Fibroblast of skin of right biceps (primary cell): ENCODE data around the gene ASTL.

Experiments used
- DNase-seq: peaks from one replicate; pipeline ENCODE4 v3.0.0-alpha.2; 2013

The ASTL gene

DNA sequence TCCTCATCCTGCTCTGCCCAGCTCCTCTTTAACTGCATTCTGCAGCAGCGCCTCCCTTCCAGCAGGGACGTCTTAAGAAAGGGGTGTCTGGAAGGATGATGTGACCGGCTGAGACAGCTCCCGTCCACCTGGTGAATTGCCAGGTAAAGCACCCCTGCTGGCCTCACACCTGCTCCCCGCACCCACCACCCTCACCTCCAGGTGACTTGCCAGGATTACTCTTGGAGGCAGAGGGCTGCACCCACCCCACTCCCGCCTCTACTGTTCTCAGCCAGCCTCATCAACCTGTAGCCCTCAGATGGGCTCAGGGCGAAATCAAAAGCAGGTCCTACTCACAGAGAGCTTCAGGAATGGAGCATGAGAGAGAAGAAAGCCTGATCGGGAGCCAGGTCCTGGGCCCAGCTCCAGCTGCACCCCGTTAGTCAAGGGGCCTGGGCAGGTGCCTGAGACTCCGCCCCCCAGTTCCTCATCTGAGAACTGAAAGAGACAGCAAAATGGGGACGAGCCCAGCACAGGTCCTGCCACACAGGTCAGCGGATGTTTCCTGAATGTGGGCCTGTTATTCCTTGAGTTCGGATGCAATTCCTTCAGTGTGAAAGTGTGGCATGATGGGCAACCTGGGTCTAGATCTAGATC lies 27.6 kb downstream of the ASTL start:
- no peak for DNase-seq

DNA sequence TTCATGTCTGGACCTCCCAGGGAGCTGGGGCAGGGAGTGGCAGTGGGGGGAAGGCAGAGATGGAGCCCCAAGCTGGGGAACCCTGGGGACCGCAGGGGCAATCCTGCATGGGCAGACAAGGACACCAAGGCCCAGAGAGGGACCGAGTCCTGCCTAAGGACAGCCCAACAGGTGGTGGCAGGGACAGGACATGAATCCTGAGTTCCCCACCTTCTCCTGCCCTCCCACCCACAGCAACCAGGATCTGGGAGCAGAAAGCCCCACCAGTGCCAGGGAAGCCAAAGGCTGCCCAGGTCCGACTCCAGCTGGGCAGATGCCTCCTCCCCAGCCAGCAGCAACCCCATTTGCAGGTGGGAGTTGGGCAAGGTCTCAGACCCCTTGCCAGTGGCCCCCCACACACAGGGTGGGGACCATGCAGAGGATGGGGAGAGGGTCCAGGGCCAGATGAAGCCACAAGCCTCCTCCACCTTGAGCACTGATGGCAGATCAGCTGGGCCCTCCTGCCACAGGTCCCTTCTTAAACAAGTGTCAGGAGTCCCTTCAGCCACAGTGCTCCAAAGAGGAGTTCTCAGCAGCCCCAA lies 28.3 kb downstream of the ASTL start:
- DNase-seq: no peak

DNA sequence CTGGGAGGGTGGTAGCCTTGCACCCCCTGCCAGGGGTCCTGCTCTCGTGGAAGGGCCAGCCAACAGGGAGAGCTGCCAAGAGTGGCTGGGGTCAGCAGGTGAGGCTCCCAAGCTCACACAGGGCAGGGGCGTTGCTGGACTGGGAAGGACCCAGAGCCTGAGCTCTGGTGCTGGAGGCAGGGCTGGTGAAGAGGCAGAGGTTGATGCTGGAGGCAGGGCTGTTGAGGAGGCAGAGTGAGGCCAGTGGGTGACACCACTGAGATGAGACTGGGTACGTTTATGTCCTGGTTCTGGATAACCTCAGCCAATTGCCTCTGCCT lies 29.0 kb downstream of the ASTL start:
- DNase-seq: no peak

DNA sequence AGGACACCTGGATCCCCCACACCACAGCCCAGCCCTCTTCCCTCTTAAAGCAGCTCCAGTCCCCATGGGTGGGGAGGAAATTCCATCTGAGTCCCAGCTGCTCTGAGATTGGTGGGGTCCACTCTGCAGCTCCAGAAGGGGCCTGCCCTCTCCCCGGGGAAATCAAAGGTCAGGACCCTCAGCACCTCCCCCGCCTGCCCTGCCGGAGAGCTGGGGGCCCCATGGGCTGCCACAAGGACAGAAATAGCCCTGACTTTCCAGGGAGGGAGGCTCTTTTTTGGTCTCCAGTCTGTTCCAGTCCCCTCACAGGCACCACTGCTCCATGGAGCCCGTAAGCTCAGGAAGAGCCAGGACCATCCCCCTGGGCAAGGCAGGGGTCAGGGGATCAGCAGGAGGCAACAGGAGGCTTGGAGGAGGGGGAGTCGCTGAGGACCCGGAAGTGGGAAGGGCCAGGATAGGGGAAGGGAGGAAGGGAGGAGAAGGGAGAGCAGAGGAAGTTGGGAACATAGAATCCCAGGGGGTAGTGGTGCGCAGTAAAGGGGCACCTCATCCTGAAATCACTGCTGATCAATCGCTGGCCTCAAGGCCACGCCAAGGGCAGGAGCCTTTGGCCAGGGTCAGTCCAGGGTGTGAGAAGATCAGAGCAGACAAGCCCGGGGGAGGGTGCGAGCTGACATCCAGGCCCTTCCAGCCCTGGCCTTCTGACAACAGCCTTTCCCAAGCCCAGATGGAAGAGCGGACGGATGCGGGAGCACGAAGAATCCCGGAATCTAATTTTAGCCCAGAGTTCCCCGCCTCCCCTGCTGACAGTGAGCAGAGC lies 29.6 kb downstream of the ASTL start:
- peak; percentile 41 for DNase-seq

DNA sequence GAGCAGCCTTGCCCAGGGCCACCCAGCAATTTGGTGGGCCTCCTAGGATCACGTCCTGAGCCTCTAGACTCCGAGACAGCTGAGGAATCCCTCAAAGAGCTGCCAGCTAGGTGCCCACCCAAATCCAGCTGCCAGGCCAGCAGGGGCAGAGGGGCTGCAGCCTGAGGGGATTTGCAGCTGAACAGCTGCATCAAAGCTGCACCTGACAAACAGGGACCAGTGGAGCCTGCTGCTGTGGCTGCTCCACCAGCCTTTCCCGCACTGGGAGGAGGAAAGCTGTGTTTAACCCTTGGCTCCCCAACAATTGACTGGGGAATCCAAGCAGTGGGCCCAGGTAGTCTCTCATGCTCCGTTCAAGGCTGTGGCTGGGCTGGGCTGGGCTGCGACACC lies 30.2 kb downstream of the ASTL start:
- DNase-seq: no peak

DNA sequence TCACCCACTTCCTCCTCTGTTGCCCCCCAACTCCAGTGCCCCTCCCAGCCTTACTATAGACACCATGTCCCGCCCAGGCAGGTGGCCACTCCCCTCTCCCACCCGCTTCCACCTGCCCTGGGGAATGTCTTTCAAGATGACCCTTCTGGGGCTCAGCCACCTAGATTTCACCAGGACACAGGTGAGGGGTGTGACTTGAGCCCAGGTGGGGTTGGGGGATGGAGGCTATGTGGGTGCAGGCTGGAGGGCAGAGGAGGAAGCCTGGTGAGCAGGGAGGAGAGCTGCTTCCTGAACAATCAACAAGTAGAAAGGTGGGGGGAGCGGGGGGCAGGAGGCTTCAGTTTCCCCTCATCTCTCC lies 30.6 kb downstream of the ASTL start:
- no peak for DNase-seq

DNA sequence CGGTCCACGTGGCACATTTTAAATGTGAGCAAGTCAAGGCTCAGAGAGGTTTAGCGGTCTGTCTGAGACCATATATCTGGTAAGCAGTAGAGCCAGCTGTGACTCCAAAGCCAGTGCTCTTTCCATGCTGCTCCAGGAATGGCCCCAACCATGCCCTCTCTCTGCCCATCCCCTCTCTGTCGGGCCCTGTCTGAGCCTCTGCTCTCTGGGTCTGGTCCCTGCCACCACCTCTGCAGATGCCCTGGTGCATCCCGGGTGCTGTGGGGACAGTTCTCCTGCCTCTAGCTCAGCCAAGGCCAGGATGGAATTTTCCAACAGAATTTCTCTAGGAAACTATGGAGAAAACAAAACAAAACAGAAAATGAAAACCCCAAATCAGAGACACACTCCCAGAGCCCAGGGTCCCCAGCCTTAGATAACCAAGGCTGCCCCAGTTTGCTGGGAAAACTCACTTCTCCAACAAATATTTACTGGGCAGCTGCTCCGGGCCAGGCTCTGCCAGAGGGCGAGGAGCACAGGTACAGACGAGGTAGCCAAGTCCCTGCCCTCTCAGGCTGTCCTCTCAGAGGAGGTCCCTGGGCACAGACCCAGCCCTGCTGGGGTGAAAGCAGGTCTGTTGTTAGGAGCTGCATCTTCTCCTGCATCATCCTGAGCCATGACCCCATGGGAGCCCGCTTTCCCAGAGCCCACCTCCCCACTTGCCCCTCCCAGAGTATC lies 31.2 kb downstream of the ASTL start:
- DNase-seq: no peak

DNA sequence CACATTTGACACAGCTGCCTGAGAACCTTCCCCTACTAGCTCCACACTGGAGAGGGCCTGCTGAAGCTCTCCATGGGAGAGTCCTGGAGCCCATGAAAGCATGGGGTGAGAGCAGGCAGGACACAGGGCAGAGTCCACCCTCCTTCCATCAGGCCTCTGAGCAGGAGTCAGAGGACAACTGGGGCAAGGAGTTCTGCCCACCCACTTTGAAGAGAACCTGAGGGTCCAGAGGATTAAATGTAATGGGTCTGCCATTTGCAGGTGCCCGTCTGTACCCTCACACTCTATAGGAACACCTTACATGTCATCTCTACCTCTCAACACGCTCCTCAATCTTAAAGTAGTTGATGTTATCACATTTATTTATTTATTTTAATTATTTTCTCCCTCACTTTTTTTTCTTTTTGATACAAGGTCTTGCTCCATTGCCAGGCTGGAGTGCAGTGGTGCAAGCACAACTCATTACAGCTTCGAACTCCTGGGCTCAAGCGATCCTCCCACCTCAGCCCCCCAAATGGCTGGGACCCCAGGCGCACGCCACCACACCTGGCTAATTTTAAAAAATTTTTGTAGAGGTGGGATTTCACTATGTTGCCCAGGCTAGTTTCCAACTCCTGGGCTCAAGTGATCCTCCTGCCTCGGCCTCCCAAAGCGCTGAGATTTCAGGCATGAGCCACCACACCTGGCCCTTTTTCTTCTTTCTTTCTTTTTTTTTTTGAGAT lies 32.1 kb downstream of the ASTL start:
- no peak for DNase-seq

DNA sequence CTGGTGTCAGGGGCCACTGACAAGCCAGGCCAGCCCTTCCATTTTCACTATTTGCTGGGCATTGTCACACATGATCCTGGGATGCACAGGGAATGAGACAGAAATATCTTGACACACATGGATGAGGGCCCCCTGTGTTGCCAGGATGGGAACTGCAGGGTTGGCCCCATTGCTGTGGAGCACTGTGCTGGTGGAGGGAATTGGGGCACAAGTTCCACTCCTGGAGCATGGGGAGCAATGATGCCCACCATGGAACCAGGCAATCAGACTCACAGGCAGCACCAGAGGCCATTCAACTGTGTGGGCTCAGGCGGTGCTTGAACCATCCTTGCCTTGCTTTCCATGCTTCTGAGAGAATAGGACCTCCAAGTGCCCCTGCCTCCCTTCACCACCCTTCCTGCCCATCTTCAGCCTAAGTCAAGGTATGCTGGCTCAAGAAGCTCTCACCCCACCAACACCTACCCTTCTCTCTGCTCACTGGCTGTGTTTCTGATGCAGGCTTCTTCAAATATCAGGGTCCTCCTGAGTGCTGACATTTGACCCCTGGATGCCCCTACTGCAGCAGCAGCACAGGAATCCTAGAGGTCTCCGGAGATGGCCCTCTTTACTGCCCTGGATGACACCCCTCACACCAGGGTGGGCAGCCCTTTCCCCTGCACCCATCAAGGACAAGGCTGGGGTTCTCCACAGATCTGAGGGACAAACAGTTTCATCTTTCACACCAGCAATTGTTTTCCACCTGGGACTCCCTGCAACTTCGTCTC lies 33.0 kb downstream of the ASTL start:
- DNase-seq: no peak

DNA sequence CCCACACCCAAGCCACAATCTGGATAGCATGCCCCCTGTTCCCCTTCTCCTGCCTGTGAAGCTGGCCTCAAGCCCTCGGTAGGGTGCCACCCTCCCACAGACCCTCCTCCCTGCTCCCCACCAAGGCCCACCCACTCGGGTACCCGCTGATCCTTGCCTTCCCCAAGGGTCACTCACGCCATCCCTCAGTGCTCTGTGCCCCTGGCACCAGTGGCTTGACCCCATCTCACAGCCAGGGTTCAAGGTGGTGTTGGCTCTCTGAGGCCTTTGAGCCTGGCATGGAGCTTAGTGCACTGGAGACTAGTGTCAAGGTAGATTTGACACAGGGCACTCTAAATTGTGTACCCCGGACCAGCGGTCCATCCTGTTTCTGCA lies 33.8 kb downstream of the ASTL start:
- no peak for DNase-seq

DNA sequence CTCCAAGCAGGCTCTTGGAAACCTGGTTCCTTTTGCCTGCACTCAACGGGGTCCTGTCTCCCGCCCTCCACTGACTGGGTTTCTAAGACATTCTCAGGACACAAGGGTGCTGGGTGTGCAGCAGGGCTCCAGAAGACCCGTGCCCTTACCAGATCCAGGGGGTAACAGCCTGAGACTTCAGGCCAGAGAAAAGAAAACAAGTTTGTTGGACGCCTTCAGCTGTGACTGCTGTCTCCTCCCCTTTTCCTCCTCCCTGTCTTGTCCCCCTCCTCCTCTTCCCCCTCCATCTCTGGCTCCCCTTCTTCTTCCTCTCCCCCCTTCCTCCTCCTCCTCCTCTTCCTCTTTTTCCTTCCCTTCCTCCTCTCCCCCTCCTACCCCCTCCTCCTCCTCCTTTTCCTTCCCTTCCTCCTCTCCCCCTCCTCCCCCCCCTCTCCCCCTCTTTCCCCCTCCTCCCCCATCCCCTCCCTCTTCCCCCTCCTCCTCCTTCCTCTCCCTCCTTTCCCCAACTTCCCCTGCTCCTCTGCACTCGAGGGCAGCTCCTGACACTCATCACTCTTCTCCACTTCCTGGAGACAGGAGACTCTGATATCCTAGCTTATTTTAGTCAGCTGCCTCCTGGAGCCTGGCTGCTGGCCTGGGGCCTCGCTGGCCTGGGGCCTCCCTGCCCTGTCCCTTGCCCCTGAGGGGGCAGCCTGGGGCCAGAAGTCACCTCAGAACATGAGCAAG lies 34.4 kb downstream of the ASTL start:
- DNase-seq: peak; percentile 23

DNA sequence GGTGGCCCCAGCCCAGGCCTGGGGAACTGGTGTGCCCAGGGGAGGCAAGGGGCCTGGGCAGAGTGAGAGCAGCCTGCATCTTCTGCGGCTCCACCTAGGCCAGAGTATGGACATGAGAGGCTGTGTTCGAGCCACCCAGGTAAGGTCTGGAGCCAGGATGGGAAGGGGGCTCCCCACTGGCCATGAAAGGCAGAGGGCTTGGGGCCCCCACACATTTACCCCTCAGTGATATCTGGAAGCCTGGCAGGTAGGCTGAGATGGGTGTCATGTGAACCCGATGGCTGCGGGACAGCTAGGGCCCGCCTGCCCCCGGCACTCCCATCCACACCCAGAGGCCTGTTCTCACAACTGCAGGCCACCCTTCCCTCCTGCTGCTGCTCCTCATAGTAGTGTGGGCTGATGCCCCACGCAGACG lies 35.1 kb downstream of the ASTL start:
- DNase-seq: no peak

DNA sequence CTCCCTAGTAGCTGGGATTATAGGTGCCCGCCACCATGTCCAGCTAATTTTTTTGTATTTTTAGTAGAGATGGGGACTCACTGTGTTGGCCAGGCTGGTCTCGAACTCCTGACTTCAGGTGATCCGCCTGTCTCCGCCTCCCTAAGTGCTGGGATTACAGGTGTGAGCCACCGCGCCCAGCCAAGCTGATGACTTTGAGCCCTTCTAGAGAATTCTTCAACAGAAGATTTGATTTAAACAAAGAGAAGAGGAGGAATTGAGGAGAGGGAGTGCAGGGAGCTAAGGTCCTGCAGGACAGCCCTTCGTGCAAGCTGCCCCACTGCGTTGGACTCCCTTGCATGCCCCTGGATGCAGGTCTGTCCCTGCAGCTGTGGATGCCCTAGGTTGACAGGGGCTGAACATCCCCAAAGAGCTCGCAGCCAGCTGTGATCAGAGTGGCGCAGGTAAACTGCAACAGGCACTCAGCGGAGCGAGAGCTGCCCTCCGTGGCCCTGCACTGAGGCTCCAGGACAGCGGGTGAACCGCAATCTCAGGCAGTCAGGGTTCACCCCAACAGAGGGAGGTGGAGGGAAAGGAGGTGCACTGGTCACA lies 35.6 kb downstream of the ASTL start:
- DNase-seq: no peak

DNA sequence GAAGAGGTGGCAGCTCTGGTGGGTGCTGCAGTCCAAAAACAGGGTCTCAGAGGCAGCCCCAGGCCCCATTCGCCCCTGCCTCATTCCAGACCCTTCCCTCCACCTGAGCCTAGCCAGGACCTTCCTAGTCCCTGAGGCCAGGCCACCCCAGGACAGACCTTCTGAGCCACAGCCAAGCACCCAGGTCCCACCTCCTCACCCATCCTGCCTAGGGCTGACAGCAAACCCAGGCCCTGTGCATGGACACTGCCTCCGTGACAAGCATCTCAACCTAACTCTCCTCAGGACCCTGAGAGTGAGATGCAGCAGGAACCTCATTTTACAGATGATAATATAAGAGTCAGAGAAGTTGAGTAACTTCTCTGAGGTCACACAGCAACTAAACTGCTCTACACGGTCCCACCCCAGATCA lies 37.4 kb downstream of the ASTL start:
- DNase-seq: no peak

DNA sequence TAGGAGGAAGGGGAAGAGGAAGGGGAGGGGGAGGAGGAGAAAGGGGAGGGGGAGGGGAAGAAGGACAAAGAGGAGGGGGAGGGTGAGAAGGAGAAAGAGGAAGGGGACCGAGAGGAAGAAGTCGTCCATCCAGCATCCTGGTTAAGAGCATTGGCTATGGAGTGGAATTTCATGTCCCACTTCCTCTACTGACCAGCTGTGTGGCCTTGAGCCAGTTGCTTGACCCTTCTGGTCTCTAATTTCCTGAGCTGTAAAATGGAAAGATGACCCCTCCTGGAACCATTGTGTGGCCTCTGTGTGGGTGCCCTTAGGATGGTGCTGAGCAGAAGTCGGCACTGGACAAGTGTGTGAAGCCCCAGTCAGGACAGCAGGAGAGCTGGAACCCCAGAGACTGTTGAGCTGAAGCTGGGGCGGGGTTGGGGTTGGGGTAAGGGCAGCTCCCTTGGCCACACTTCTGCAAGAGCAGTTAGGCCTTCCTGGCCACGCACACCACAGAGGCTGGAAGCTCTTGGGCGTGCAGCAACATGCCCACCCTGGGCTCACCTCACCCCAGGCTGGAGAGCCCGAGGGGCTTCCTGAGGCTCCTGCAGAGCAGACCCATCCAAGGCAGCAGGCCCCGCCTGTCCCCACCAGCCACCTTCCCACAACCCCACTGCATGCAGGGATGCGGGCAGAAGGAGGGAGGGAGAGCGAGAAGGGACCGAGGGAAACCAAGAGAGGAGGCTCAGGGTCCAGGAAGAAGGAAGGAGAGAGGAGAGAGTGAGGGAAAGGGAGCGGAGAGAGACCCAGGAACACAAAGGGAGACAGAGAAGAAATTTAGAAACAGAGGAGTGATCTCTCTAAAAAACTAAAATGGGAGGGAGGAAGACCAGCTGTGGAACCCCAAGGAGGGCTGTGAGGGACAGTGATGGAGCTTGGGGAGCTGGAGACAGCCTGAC lies 38.2 kb downstream of the ASTL start:
- no peak for DNase-seq

DNA sequence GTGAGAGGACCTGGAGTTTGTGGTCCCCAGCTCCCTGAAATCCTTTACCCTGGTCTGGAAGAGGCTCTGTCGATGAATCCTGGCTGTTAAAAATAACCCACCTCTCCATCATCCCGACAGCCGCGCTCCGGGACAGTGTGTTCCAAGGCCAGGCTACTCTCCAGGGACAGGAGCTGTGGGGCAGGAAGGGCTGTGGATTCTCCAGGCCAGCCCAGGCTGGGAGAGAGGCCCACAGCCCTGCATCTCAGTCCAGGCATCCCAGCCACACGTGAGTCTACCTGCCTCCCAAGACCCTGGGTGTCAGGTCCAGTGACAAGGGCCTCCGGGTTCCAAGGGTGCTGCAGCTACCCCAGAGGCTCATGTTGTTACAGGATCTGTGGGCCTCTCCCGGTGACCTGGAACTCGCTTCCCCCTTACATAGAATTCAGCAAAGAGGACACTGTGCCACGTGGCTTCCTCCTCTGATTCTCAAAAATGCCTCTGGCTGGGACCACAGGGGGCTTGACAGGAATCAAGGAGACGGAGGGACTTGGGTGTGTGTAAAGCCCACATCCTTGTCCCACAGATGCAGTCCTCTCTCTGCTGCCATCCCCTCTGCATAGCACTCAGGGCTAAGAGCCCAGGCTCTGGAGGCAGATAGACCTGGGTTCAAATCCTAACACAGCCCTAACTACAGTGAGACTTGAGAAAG lies 39.3 kb downstream of the ASTL start:
- no peak for DNase-seq

DNA sequence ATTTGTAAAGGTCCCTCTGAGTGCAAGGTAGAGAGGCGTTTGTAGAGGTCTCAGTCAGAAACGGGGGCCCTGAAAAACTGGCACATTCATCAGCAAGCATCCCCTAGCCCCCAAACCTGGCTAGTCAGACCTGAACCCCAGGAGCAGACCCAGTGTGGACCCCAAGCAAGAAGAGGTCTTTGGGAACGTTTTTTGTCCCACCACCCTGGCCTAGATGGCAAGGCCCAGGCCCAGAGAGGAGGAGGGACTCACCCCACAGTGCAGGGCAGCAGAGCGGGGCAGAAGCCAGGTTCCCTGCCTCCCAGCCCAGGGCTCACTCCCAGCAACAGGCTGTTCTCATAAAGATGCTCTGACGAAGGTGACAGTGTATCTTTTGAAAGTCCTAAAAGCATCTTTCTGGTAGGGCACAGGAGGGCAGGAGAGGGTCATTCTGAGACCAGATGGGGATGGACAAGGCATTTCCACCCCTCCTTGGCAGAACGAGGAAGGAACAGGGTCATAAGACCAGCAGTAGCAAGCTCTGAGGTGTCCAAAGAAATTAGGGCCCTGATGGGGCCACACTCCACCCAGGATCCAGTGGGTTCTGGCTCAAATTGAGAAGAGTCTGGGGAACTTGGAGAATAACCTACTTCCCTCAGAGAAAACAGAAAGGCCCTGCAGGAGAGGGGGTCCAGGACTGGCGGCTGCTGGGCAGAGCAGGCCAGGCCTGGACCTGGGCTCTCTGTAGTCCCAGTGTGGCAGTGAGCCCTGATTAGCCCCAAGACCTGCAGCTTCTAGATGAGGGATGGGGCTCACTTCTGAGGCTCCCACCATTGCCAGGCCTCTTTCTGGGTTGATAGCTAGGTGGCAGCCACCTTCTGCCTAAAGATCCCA lies 40.1 kb downstream of the ASTL start:
- DNase-seq: no peak

DNA sequence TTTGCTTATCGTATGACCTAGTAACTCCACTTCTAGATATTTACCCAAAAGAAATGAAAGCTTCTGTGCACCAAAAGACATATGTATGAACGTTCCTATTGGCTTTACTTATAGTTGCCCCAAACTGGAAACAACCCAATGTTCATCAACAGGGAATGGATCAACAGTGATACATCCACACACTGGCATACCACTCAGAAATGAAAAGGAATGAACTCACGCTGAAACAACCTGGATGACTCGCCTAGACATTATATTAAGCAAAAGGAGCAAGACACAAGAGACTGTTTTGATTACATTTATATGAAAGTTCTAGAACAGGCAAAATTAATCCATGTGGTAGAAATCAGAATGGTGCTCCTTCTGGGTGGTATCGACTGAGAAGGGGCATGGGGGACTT lies 40.9 kb downstream of the ASTL start:
- no peak for DNase-seq
